ENCODE data around the gene LCE5A.
"Not testable (repeated sequence)": the region's sequence is repeated elsewhere in the genome, so short reads cannot be mapped to it uniquely, and the experiment has no call there.

LCE5A gene, protein sequence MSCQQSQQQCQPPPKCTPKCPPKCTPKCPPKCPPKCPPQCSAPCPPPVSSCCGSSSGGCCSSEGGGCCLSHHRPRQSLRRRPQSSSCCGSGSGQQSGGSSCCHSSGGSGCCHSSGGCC

GRCh38 chr1:152510503-152510902 is at the start of gene LCE5A:
Gene LCE5A (plus strand): TSS chr1:152510803. CDS start chr1:152511535, 732 bp downstream.
- H3K27ac Mint-ChIP-seq, result no peak within 1 kb of the TSS
- no peak within 1 kb of the TSS for H3K4me3 Mint-ChIP-seq
- peaks cover 39% of the 10 kb centered on the region for H3K27me3 Mint-ChIP-seq
- H3K4me1 Mint-ChIP-seq, result peaks cover 5% of the 10 kb centered on the region
- H3K36me3 Mint-ChIP-seq, result no peaks in the 10 kb centered on the region
- H3K9me3 Mint-ChIP-seq, result no peaks in the 10 kb centered on the region
- no peak for ATAC-seq

GRCh38 chr1:152461544-152461943 is 49.1 kb upstream of the LCE5A start:
- Mint-ChIP-seq H3K27me3 (no peaks in the 10 kb centered on the region), H3K36me3 (no peaks in the 10 kb centered on the region), H3K27ac (no peak overlapping the region), H3K4me1 (peaks cover 30% of the 10 kb centered on the region), H3K4me3 (no peak overlapping the region), H3K9me3 (no peaks in the 10 kb centered on the region)
- ATAC-seq, result no peak

DNA sequence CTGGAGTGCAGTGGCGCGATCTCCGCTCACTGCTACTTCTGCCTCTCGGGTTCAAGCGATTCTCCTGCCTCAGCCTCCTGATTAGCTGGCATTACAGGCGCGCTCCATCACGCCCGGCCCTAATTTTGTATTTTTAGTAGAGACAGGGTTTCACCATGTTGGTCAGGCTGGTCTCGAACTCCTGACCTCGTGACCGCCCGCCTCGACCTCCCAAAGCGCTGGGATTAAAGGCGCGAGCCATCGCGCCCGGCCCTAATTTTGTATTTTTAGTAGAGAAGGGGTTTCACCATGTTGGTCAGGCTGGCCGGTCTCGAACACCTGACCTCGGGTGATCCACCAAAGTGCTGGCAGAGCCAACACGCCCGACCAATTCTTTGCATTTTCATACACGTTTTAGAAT is 48.0 kb upstream of the LCE5A start:
- H3K27ac Mint-ChIP-seq, result no peak overlapping the region
- ATAC-seq, result no peak
- no peak overlapping the region for H3K4me3 Mint-ChIP-seq
- peaks cover 8% of the 10 kb centered on the region for H3K27me3 Mint-ChIP-seq
- peaks cover 3% of the 10 kb centered on the region for H3K9me3 Mint-ChIP-seq
- peaks cover 30% of the 10 kb centered on the region for H3K4me1 Mint-ChIP-seq
- H3K36me3 Mint-ChIP-seq, result no peaks in the 10 kb centered on the region

GRCh38 chr1:152466217-152466616 is 44.4 kb upstream of the LCE5A start:
- H3K9me3 Mint-ChIP-seq, result peaks cover 3% of the 10 kb centered on the region
- no peak overlapping the region for H3K27ac Mint-ChIP-seq
- H3K36me3 Mint-ChIP-seq, result no peaks in the 10 kb centered on the region
- H3K27me3 Mint-ChIP-seq, result peaks cover 18% of the 10 kb centered on the region
- no peak overlapping the region for H3K4me3 Mint-ChIP-seq
- ATAC-seq, result no peak
- H3K4me1 Mint-ChIP-seq, result no peaks in the 10 kb centered on the region

DNA sequence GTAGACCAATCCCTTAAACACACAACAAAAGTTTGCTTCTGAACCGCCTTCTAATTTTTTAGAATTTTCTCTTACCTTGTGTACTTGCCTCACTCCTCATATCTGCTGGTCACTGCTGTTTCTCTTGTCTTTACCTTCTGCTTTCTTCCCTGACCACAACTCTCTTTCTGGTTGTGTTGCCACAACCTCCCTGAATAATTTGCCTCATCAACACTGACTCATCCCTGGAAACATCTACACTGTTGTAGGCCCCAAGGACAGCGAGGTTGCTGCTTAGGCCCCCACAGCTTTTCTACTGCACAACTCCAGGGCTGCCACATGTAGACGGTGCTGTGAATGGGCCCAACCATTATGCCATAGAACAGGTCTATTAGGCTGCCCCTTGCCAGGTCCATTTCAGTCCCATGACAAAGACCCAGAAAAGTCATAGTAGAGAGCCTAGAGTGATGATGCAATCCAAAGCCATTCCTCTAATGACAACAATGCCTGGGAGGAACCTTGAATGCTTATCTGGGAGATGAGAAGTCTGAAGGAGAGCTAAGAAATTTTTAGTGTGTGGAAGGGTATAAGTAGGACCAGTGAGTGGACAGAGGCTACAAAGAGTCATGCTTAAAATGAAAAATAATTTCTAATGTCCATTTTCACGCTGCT is 36.6 kb upstream of the LCE5A start:
- ATAC-seq, result no peak
- no peak overlapping the region for H3K27ac Mint-ChIP-seq
- no peaks in the 10 kb centered on the region for H3K36me3 Mint-ChIP-seq
- no peaks in the 10 kb centered on the region for H3K4me1 Mint-ChIP-seq
- peaks cover 40% of the 10 kb centered on the region for H3K9me3 Mint-ChIP-seq
- H3K27me3 Mint-ChIP-seq, result peaks cover 8% of the 10 kb centered on the region
- no peak overlapping the region for H3K4me3 Mint-ChIP-seq

- Mint-ChIP-seq H3K27me3 (peaks cover 10% of the 10 kb centered on the region), H3K9me3 (peaks cover 33% of the 10 kb centered on the region), H3K27ac (peak overlapping the region; percentile 79), H3K4me3 (peak overlapping the region; percentile 65), H3K36me3 (no peaks in the 10 kb centered on the region), H3K4me1 (peaks cover 6% of the 10 kb centered on the region)
- peak; percentile 67 for ATAC-seq
These were observed 30.6 kb upstream of the LCE5A start for GRCh38 chr1:152479792-152480595.

DNA sequence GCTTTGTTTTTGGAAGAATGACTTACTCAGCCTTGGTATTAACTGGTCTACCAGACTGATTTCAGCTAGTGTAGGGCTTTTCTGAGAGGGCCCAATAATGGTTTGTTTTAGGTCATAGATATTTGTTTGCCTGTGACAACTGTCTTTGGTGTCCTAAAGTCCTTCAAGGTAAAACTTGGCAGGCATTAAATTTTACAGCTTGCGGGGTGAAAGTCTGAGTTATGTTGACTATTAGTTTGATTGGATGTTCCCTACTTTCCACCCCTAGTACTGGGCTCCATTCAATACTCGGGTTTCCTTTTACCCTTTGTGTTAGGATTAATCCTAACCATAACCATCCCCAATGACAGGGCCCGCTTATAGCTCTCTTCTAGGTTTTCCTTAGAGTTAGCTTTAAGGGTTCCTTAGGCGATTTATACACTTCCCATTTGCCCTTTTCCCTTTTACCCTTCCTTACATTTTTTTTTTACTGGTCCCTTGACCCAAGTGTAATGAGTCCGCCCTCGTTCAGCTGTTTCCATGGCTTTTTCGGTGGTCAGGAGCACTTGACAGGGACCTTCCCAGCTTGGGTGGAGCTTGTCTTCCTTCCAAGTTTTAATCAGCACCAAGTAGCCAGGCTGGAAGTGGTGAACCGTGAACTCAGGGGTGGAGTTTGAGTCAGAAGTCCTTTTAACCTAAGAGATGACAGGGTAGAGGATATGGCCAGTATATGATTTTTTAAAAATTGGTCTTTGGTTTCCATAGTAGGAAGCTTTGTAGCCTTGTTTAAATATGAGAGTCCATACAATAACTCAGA is 28.5 kb upstream of the LCE5A start:
- Mint-ChIP-seq H3K4me1 (peaks cover 6% of the 10 kb centered on the region), H3K27ac (no peak overlapping the region), H3K9me3 (peaks cover 21% of the 10 kb centered on the region), H3K4me3 (no peak overlapping the region), H3K36me3 (no peaks in the 10 kb centered on the region), H3K27me3 (peaks cover 13% of the 10 kb centered on the region)
- no peak for ATAC-seq

GRCh38 chr1:152486400-152487006 is 24.1 kb upstream of the LCE5A start:
- H3K9me3 Mint-ChIP-seq, result peaks cover 6% of the 10 kb centered on the region

DNA sequence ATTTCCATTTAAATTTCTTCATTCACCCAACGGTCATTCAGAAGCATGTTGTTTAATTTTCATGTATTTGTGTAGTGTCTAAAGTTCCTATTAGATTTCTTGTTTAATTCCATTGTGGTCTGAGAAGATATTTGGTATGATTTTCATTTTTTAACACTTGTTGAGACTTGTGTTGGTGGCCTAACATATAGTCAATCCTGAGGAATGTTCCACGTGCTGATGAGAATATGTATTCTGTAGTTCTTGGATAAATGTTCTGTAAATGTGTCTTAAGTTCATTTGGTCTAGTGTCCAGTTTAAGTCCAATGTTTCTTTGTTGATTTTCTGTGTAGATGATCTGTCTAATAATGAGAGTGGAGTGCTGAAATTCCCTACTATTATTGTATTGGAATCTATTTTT is 22.7 kb upstream of the LCE5A start:
- Mint-ChIP-seq H3K4me3 (no peak overlapping the region), H3K27me3 (peaks cover 35% of the 10 kb centered on the region), H3K36me3 (no peaks in the 10 kb centered on the region), H3K27ac (no peak overlapping the region), H3K4me1 (no peaks in the 10 kb centered on the region), H3K9me3 (peaks cover 6% of the 10 kb centered on the region)
- no peak for ATAC-seq

More at GRCh38 chr1:152486400-152487006, 24.1 kb upstream of the LCE5A start:
- H3K27ac Mint-ChIP-seq, result no peak overlapping the region
- H3K36me3 Mint-ChIP-seq, result no peaks in the 10 kb centered on the region
- peaks cover 34% of the 10 kb centered on the region for H3K27me3 Mint-ChIP-seq
- H3K4me3 Mint-ChIP-seq, result no peak overlapping the region
- H3K4me1 Mint-ChIP-seq, result no peaks in the 10 kb centered on the region
- no peak for ATAC-seq

DNA sequence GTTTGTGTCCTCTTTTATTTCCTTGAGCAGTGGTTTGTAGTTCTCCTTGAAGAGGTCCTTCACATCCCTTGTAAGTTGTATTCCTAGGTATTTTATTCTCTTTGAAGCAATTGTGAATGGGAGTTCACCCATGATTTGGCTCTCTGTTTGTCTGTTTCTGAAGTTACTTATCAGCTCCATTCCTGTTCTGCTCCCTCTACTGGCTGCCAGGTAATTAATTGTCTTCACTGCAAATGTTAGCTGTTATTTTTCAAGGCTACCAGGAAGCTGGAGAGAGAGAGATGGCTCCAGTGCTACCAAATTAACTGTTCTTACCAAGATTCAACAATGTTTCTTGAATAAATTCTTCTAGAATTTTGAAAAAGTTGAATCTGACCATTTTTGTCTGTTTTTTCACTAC is 19.1 kb upstream of the LCE5A start:
- H3K4me3 Mint-ChIP-seq, H3K27ac Mint-ChIP-seq, ATAC-seq, H3K9me3 Mint-ChIP-seq, H3K36me3 Mint-ChIP-seq, H3K4me1 Mint-ChIP-seq: not testable (repeated sequence)
- peaks cover 60% of the 10 kb centered on the region for H3K27me3 Mint-ChIP-seq

GRCh38 chr1:152495066-152495675 is 15.4 kb upstream of the LCE5A start:
- H3K4me1 Mint-ChIP-seq, result no peaks in the 10 kb centered on the region

GRCh38 chr1:152497273-152497672 is 13.3 kb upstream of the LCE5A start:
- Mint-ChIP-seq H3K36me3 (no peaks in the 10 kb centered on the region), H3K27me3 (peaks cover 45% of the 10 kb centered on the region), H3K27ac (no peak overlapping the region), H3K4me1 (no peaks in the 10 kb centered on the region), H3K4me3 (no peak overlapping the region), H3K9me3 (no peaks in the 10 kb centered on the region)
- ATAC-seq, result no peak

More at GRCh38 chr1:152495066-152495675, 15.4 kb upstream of the LCE5A start:
- Mint-ChIP-seq H3K4me3 (no peak overlapping the region), H3K9me3 (no peaks in the 10 kb centered on the region), H3K27ac (no peak overlapping the region), H3K27me3 (peaks cover 41% of the 10 kb centered on the region), H3K36me3 (no peaks in the 10 kb centered on the region)
- no peak for ATAC-seq

- Mint-ChIP-seq H3K27ac (no peak overlapping the region), H3K27me3 (peaks cover 22% of the 10 kb centered on the region), H3K4me1 (no peaks in the 10 kb centered on the region), H3K4me3 (no peak overlapping the region), H3K36me3 (no peaks in the 10 kb centered on the region), H3K9me3 (no peaks in the 10 kb centered on the region)
- no peak for ATAC-seq
These were observed 8.9 kb upstream of the LCE5A start for GRCh38 chr1:152501704-152502103.

DNA sequence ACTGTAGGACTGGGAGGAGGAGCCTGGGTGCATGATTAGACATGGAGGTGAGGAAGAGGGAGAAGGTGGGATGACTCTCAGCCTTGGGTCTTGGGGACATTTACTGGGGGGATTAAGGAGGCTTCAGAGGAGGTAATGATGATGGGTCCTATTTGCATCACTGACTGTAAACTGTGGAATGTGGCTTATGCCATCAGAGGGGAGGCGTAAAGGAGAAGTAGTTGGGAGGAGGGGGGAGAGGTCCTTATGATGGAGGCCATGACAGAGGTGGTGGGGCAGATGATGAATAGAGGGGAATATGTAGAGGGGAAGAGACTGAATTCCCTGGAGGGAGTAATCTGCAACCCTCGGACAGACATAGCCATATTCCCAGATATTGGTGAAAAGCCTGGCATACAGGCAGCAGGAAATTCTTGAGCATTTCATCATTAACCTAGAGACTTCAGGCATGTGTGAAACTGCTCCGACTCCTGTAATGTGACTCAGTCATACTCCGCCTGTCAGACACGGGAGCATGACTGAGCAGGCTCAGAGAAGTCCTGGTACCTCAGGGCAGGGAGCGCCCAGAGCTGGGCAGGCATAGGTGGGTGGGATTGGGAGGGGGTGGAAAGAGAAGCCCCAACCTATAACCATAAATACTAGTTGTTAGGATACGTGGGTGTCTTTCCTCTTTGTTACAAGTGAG is 8.0 kb upstream of the LCE5A start:
- no peak for ATAC-seq

More for the DNA sequence above, 8.0 kb upstream of the LCE5A start:
- H3K4me3 Mint-ChIP-seq, result no peak overlapping the region
- no peak overlapping the region for H3K27ac Mint-ChIP-seq
- no peaks in the 10 kb centered on the region for H3K4me1 Mint-ChIP-seq
- H3K27me3 Mint-ChIP-seq, result peaks cover 19% of the 10 kb centered on the region
- H3K9me3 Mint-ChIP-seq, result no peaks in the 10 kb centered on the region
- H3K36me3 Mint-ChIP-seq, result no peaks in the 10 kb centered on the region

Measured in stimulated activated memory B cell treated with anti-CD40 and anti-IgM and Interleukin-4, amounts not matched to agents 10 μg/mL and 1 μg/mL and 100 μg/mL, for 72 hours (primary cell).